ENCODE measurements around the gene ARV1. TPM values are rescaled to one million over a fixed set of nuclear protein-coding genes. Genes with fewer than 3 reads are reported as not detected.

Gene ARV1
- total RNA-seq, 1 donor from 2014 or later, result 18.7 TPM

DNA sequence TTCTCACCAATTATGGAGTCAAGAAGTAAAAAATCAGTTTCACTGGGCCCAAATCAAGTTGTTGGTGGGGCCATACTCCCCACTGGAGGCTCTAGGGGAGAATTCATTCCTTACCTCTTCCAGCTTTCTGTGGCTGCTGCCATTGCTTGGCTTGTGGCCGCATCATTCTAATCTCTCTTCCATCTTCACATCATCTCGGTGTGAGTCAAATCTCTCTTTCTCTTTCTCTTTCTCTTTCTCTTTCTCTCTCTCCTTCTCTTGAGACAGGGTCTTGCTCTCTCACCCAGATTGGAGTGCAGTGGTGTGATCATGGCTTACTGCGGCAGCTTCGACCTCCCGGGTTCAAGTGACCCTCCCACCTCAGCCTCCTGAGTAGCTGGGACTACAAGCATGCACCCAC lies 33.1 kb downstream of the ARV1 start:
- Histone ChIP-seq H3K27ac (no peak overlapping the region), H3K4me1 (peaks cover 3% of the 10 kb centered on the region), H3K27me3 (no peaks in the 10 kb centered on the region), H3K4me3 (no peak overlapping the region), H3K36me3 (peaks cover 0 to 4% of the 10 kb centered on the region in 2 donors), H3K9me3 (no peaks in the 10 kb centered on the region)
- DNase-seq (ENCODE audit: extremely low spot score in 2 of 2), result no peak
- intact Hi-C loops (cut with DNase I), result no loop called here
- TF ChIP-seq, protein P1, sequence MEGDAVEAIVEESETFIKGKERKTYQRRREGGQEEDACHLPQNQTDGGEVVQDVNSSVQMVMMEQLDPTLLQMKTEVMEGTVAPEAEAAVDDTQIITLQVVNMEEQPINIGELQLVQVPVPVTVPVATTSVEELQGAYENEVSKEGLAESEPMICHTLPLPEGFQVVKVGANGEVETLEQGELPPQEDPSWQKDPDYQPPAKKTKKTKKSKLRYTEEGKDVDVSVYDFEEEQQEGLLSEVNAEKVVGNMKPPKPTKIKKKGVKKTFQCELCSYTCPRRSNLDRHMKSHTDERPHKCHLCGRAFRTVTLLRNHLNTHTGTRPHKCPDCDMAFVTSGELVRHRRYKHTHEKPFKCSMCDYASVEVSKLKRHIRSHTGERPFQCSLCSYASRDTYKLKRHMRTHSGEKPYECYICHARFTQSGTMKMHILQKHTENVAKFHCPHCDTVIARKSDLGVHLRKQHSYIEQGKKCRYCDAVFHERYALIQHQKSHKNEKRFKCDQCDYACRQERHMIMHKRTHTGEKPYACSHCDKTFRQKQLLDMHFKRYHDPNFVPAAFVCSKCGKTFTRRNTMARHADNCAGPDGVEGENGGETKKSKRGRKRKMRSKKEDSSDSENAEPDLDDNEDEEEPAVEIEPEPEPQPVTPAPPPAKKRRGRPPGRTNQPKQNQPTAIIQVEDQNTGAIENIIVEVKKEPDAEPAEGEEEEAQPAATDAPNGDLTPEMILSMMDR (IDR thresholded peaks at IDR 0.05), result no peak
- TF ChIP-seq POLR2A (IDR thresholded peaks at IDR 0.05) (no peak), POLR2AphosphoS5 (IDR thresholded peaks at IDR 0.05; ENCODE audit: insufficient read depth in 1 of 2, low read depth in 1 of 2) (no peak)

DNA sequence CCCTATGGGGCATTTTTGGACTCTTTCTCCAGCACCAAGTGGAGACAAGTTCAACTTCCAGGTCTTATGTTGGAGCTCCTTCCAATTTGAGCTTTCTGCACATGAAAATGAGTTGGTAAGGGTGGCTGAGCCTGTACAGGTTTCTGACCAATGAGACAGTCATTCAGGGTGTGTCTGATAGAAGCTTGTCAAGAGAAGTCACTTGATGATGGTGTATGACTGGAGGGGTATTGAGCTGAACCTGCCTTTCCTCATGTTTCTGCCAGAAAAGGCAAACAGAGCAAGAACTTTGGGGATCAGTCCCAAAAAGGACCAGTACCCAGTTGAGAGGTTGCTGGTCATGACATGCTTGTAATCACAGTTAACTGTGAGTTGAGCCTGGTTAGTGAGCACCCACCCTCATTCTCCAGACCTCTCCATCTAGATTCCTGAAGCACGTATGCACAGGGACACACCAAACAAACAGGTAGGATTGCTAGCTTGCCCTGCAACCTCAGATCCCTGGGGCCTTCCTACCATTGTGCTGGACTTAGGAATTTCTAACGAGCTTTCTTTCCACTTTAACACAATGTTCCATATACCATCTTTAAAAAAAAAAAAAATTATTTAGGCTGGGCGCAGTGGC lies 34.6 kb downstream of the ARV1 start:
- Histone ChIP-seq H3K27me3 (no peaks in the 10 kb centered on the region), H3K9me3 (no peaks in the 10 kb centered on the region), H3K4me1 (peaks cover 8% of the 10 kb centered on the region), H3K27ac (no peak overlapping the region), H3K36me3 (peaks cover 0 to 4% of the 10 kb centered on the region in 2 donors), H3K4me3 (no peak overlapping the region)
- no peak for DNase-seq (ENCODE audit: extremely low spot score in 2 of 2)
- TF ChIP-seq, protein P1 (IDR thresholded peaks at IDR 0.05), result no peak
- TF ChIP-seq POLR2AphosphoS5 (IDR thresholded peaks at IDR 0.05; ENCODE audit: insufficient read depth in 1 of 2, low read depth in 1 of 2) (no peak), POLR2A (IDR thresholded peaks at IDR 0.05) (no peak)
- intact Hi-C loops (cut with DNase I), result no loop called here

DNA sequence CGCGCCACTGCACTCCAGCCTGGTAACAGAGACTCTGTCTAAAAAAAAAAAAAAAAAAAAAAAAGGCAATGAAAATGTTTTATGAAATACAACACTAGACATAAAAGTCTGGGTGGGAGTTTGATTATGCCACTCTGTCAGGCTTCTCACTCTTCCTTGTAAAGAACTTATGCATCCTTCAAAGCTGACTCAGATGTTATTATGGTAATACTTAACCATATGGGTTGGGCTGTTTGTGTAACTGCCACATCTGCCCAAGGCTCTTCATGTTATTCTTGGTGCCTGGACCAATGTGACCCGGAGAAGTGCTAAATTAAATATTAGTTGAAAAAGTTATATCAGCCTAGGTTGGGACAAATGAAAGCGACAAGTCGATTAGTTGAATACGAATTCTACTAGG lies 37.3 kb downstream of the ARV1 start:
- H3K27me3 ChIP-seq, result no peaks in the 10 kb centered on the region
- H3K4me3 ChIP-seq, result no peak overlapping the region
- intact Hi-C loops (cut with DNase I), result no loop called here
- no peak overlapping the region for H3K27ac ChIP-seq
- peaks cover 15% of the 10 kb centered on the region for H3K4me1 ChIP-seq
- peak in 1 of 2 donors; percentile 49 for DNase-seq (ENCODE audit: extremely low spot score in 2 of 2)
- H3K9me3 ChIP-seq, result no peaks in the 10 kb centered on the region
- H3K36me3 ChIP-seq, result peaks cover 0 to 14% of the 10 kb centered on the region in 2 donors
- TF ChIP-seq, protein P1 (IDR thresholded peaks at IDR 0.05), result no peak
- TF ChIP-seq POLR2AphosphoS5 (IDR thresholded peaks at IDR 0.05; ENCODE audit: insufficient read depth in 1 of 2, low read depth in 1 of 2), result peak in 1 of 2 donors; percentile 20

GRCh38 chr1:231016966-231017365 lies 38.1 kb downstream of the ARV1 start:
- Histone ChIP-seq H3K4me1 (peaks cover 15% of the 10 kb centered on the region), H3K4me3 (no peak overlapping the region), H3K27ac (no peak overlapping the region), H3K27me3 (no peaks in the 10 kb centered on the region), H3K36me3 (peaks cover 0 to 14% of the 10 kb centered on the region in 2 donors), H3K9me3 (no peaks in the 10 kb centered on the region)
- intact Hi-C loops (cut with DNase I), result no loop called here
- TF ChIP-seq POLR2AphosphoS5 (IDR thresholded peaks at IDR 0.05; ENCODE audit: insufficient read depth in 1 of 2, low read depth in 1 of 2) (peak in 1 of 2 donors; percentile 21), POLR2A (IDR thresholded peaks at IDR 0.05) (no peak)
- TF ChIP-seq, protein P1 (IDR thresholded peaks at IDR 0.05), result no peak
- DNase-seq (ENCODE audit: extremely low spot score in 2 of 2), result peak in 1 of 2 donors; percentile 74

DNA sequence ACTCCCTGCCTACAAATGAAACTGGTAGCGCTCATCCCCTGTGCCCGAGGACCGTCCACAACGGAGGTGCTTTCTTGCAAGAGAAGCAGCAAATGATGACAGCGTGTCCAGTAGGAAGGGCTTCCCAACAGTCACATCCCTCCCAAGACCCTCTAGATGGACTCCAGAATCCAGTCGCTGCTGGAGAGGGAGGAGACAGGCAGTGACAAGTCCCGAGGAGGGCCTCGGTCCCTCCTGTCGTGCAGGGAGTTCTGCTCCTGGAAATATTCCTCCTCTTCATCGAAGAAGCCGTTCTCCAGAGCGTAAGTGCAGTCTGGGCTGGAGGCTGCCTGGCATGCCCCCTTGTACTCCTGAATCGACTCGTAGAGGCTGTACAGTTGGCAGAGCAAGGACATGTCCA lies 40.8 kb downstream of the ARV1 start:
- Histone ChIP-seq H3K4me1 (peaks cover 15% of the 10 kb centered on the region), H3K36me3 (peaks cover 0 to 14% of the 10 kb centered on the region in 2 donors), H3K4me3 (no peak overlapping the region), H3K9me3 (no peaks in the 10 kb centered on the region), H3K27me3 (no peaks in the 10 kb centered on the region), H3K27ac (no peak overlapping the region)
- TF ChIP-seq, protein P1 (IDR thresholded peaks at IDR 0.05), result no peak
- TF ChIP-seq POLR2A (IDR thresholded peaks at IDR 0.05), result no peak
- no peak for TF ChIP-seq POLR2AphosphoS5 (IDR thresholded peaks at IDR 0.05; ENCODE audit: insufficient read depth in 1 of 2, low read depth in 1 of 2)
- intact Hi-C loops (cut with DNase I), result no loop called here
- DNase-seq (ENCODE audit: extremely low spot score in 2 of 2), result peak in 1 of 2 donors; percentile 71

Data from vagina (tissue), 2 donors.